Subcutaneous adipose tissue (tissue), 4 donors: ENCODE measurements around the gene TM9SF1. TPM values are rescaled to one million over a fixed set of nuclear protein-coding genes. Genes with fewer than 3 reads are reported as not detected.

ENCODE experiments used
- CTCF ChIP-seq: fragments of 450-650 bp; IDR thresholded peaks from one replicate; pipeline ENCODE4 v1.5.1; 2016; ENCODE audit warnings: low read depth, mild to moderate bottlenecking, control low read depth, antibody characterized with exemption, moderate library complexity
- total RNA-seq, 4 donors: library from RNA; depleted of rRNA; stranded (reverse); fragments of >200 nt; gene quantifications; one replicate each; pipeline ENCODE4 v1.1.0, GENCODE V29; 2016

The TM9SF1 gene
- total RNA-seq, 4 donors from 2014 or later, result 36.7 to 46.6 (median 41.5) TPM

- no peak for TF ChIP-seq CTCF
Measured at GRCh38 chr14:24147761-24148428, 47.3 kb downstream of the TM9SF1 start.

- TF ChIP-seq CTCF, result no peak
Measured at GRCh38 chr14:24146978-24147760, 48.1 kb downstream of the TM9SF1 start, which contains the start of gene RNF31. Gene RNF31, plus strand, starts transcription at chr14:24147498. Its CDS starts 201 bp downstream, at chr14:24147699.

GRCh38 chr14:24146453-24146977 is 48.7 kb downstream of the TM9SF1 start, which contains the start of gene PSME2:
Gene PSME2, minus strand, starts transcription at chr14:24146610. Its CDS starts 29 bp downstream, at chr14:24146581.
- no peak for TF ChIP-seq CTCF

- TF ChIP-seq CTCF, result no peak
Measured at GRCh38 chr14:24145690-24146452, 49.4 kb downstream of the TM9SF1 start.

- TF ChIP-seq CTCF, result no peak
Measured at GRCh38 chr14:24145219-24145618, 50.0 kb downstream of the TM9SF1 start.

GRCh38 chr14:24144451-24144850 is 50.8 kb downstream of the TM9SF1 start:
- no peak for TF ChIP-seq CTCF
